ENCODE data around the gene MAGI2. TPM values are rescaled to one million over a fixed set of nuclear protein-coding genes. Genes with fewer than 3 reads are reported as not detected.

MAGI2 gene
- total and polyA plus RNA-seq, 2 of the 13 experiments (the other 11 are each of a cell fraction or from before 2014, with no cell fraction given) = 1.5 to 3.8 TPM

DNA sequence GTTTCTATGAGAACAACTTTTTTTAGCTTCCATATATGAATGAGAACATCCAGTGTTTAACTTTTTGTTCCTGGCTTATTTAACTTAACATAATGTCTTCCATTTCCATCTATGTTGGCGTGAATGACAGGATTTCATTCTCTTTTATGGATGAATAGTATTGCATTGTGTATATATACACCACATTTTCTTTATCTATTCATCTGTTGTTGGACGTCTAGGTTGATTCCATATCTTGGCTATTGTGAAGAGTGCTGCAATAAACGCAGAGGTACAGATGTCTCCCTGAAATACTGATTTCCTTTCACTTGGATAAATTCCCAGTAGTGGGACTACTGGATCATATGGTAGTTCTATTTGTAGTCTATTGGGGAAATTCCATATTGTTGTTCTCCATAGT, 44.3 kb upstream of the MAGI2 start (continued):
- no peak for TF ChIP-seq ZNF318 (CRISPR knock-in tag; IDR thresholded peaks at IDR 0.05)
- TF ChIP-seq, protein P1, sequence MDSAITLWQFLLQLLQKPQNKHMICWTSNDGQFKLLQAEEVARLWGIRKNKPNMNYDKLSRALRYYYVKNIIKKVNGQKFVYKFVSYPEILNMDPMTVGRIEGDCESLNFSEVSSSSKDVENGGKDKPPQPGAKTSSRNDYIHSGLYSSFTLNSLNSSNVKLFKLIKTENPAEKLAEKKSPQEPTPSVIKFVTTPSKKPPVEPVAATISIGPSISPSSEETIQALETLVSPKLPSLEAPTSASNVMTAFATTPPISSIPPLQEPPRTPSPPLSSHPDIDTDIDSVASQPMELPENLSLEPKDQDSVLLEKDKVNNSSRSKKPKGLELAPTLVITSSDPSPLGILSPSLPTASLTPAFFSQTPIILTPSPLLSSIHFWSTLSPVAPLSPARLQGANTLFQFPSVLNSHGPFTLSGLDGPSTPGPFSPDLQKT (CRISPR knock-in tag; IDR thresholded peaks at IDR 0.05; ENCODE audit: borderline replicate concordance) = no peak
- TF ChIP-seq ATRX (CRISPR knock-in tag; IDR thresholded peaks at IDR 0.05; ENCODE audit: borderline replicate concordance) = no peak
- no peak for TF ChIP-seq ZNF383 (CRISPR knock-in tag; IDR thresholded peaks at IDR 0.05; ENCODE audit: borderline replicate concordance)
- no peak for TF ChIP-seq ZNF549 (CRISPR knock-in tag; IDR thresholded peaks at IDR 0.05)
- TF ChIP-seq PRDM10 (CRISPR knock-in tag; IDR thresholded peaks at IDR 0.05; ENCODE audit: low read depth) = no peak
- no peak for TF ChIP-seq YY1 (IDR thresholded peaks at IDR 0.05; ENCODE audit: insufficient read depth, insufficient replicate concordance, low read depth, low read length)
- TF ChIP-seq ZUFSP (CRISPR knock-in tag; IDR thresholded peaks at IDR 0.05; ENCODE audit: borderline replicate concordance) = no peak
- TF ChIP-seq, protein P2, sequence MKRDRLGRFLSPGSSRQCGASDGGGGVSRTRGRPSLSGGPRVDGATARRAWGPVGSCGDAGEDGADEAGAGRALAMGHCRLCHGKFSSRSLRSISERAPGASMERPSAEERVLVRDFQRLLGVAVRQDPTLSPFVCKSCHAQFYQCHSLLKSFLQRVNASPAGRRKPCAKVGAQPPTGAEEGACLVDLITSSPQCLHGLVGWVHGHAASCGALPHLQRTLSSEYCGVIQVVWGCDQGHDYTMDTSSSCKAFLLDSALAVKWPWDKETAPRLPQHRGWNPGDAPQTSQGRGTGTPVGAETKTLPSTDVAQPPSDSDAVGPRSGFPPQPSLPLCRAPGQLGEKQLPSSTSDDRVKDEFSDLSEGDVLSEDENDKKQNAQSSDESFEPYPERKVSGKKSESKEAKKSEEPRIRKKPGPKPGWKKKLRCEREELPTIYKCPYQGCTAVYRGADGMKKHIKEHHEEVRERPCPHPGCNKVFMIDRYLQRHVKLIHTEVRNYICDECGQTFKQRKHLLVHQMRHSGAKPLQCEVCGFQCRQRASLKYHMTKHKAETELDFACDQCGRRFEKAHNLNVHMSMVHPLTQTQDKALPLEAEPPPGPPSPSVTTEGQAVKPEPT (CRISPR knock-in tag; IDR thresholded peaks at IDR 0.05; ENCODE audit: low read depth) = no peak
- no peak for TF ChIP-seq FOXJ3 (CRISPR knock-in tag; IDR thresholded peaks at IDR 0.05; ENCODE audit: borderline replicate concordance)
- no peak for TF ChIP-seq RARA (CRISPR knock-in tag; IDR thresholded peaks at IDR 0.05)
